HG03520 (cell line): ENCODE measurements around the gene SBF2.

Source experiments
- ATAC-seq: cut with Tn5 transposase; IDR thresholded peaks from one replicate; pipeline ENCODE4 v1.9.1; 2021; ENCODE audit warnings: mild to moderate bottlenecking, moderate library complexity; ENCODE audit not compliant: unreplicated experiment

Gene SBF2

DNA sequence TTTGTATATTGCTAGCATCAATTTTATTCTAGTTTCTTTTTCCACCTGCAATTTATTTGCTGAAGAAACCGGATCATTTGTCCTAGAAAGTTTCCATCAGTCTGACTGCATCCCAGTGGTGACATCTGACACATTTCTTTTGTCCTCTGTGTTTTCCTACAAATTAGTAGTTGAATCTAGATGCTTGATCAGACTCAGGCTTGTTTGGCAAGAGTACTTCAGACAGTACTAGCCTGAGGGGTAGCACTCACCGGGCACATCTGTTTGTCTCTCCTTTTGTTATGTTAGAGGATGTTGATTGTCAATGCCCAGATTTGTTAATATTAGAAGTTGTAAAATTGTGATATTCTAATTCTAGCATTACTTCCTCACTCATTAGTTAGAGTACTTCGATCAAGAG is 425.4 kb downstream of the SBF2 start:
- no peak for ATAC-seq

DNA sequence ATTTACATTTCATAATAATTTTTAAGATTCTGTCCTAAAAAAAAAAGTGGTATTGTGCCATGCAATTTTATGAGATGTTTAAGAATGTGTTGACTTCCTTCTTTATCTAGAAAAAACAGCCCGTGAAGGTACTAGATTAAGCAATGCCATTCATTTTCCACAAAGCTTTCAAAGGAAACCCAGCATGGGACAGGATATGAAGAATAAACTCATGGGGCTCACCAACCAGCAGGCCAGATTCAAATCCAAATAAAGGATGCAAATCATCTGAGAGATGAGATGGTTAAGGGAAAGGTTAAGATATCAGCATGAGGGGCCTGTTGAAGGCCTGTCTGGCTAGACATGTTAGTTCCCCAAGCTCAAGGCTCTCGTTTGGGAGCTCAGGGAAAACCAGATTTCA is 431.0 kb downstream of the SBF2 start:
- no peak for ATAC-seq

DNA sequence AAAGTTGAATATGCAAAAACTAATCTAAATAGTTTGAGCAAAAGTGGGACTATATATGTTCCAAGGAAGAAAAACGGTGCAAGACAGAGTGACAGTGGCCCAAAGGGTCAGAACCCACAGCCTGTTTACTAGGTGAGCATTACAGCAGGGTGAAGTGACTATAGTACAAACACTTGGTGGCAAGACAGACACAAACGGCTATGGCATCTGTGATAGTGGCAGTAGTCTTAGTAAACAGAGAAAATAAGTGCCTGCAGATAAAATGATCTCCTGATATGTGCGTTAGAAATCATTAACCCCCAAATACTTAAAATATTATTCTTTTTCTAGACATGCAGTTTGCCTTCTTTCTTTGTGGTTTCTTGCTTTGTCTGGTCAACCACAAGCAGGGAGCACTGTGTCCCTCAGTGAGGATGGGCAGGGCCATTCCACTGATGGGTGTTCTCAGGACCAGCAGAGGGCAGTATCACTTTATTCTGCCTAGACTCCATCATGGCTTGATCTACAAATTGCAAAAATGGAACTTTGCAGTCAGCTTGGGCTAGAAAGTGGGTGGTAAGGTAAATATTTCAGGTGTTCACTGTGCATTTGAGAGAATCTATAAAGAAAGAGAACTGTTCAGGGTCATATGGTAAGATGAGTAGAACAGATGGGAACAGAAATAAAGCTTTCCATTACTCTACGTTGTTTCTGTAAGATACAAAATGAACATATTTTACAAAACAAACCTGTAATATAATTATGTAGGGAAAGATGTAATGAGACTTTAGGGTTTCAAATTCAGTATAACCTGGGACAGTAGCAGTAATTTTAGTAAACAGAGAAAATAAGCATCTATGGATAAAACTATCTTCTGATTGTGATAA is 431.9 kb downstream of the SBF2 start:
- peak; percentile 74 for ATAC-seq

DNA sequence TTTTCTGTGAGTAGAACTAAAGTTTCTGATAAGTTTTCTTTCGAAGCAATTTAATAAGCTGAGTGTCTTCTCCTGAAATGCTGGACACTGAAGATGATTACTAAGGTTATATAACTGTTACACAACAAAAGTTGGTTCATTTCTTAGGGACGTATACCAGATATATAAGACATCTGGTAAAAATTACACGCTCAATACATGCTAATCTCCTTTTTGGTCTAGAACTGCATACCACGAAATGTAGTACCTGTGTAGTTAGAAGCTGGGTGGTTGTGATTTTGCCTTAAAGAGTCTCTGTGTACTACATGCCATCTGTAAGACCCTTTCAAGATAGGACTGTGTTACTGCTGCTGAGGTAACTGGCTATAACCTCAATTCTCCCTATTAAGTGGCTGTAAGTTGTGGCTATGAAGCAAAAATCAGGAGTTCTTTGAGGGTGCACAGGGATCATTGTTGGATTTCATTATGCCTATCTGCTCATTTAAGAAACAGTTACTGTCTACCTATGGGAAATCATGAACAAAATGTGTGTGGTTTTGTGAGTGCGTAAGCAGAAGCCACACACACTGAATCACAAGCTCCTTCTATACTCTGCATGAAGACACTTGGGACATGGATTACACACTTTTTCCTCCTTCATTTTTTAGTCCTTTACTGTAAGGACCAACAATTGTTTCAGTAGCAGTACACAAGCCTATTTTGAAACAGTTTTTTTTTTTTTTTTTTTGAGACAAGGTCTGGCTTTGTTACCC is 434.3 kb downstream of the SBF2 start:
- ATAC-seq = no peak

DNA sequence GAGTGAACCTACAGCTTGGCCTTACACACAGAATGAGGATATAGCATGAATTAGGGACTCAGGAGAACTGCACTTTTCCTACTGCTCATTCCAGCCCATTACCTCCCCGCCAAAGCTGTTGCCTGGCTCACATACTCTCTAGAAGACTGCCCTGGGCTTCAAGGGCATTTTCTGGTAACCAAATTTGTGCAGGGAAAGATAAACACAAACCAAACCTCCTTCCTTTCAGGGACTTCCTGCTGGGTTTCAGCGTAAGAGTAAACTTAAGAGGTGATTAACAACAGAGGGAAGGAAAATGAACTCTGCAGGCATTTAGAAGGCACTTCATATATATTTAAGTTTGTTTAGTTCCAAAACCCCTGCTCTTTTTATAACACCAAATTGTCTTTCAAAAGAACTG is 435.2 kb downstream of the SBF2 start:
- ATAC-seq = no peak

DNA sequence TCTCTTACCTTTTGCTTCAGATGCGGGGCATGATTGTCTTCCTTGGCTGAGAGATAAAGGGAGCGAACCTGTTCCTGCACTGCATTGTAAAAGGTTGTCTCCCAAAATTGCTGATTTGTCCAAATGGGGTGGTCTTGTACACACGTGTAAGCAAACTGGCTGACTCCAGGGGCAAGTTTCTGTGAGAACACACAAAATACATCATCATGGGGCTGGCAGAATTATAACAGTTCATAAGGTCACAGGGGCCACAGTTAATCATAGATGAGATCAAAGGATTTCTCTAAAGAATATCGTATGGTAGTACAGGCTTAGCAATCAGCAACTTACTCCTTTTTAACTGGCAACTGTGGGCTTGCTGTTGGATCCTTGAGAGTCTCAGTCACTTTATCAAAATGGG is 435.8 kb downstream of the SBF2 start:
- ATAC-seq = no peak

DNA sequence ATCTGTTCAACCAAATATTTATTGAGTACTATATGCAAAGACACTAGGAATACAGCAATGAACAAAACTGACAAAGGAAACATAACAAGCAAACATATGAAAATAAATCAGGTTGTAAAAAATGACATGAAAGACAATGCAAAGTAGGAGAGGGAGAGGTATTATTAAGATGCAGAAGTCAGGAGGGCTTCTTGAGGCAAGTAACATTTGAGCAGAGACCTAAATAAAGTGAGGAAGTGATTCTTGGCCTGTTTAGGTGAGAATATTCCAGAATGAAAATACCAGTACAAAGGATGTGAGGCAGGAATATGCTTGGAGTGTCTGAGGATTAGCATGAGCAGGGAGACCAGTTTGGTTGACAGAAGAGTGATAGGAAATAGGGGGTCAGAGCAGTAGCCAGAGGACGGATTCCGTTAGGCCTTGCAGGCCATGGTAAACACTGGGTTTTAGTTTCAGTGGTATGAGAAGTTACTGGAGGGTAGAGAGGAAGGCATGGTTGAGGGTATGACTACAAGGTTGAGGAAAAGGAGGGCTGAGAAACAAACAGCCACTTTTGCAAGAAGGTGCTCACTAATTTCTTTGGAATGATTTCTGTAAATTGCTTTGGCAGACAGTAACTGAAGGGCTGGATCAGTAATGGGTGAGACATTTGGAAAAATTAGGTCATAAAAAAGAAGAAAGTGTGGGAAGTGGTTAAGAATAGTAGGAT is 438.3 kb downstream of the SBF2 start:
- no peak for ATAC-seq

DNA sequence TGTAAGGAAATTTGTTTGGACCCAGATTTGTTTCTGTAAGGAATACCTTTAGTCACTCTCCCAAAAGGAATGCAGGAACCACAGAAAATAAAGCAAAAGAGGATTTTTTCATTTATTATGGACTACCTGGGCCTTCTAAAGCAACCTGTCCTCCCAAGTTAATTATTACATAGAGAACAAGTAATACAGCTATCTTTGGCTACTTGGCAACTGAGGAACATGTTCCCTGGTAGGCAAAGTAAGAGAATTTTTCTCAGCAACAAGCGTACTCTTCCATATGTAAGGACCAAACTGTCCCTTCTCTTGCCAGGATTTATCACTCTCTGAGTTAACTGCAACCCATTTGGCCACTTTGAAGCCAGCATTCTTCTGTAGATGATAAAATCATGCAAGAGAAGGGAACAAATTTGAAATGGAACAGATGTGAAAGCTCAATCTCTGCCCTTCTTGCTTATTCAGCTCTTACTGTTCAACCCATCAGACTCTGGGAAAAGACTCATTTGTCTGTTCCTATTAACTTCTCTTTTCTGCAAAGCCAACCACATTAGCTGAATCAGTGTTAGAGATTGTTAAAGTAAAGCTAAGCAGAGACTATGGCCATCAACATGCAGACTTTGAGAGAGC is 440.0 kb downstream of the SBF2 start:
- ATAC-seq = no peak

DNA sequence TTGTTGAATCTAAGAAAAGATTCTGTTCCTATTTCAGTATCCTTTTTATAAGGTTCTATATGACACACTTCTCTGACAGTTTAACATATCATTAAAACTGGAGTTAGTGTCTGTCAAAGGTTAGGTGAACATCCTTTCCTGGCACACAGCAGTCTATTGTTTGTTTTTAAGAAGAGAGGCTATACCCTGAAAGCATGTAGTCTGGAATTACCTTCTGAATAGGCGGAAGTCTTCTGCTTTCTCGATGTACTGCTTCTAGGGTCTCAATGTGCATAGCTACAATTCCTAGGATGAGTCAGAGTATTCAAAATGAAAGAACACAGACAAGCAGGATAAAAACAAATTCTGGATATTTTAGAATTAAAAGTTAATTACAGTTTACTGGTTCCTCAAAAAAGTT is 441.6 kb downstream of the SBF2 start:
- ATAC-seq = no peak

DNA sequence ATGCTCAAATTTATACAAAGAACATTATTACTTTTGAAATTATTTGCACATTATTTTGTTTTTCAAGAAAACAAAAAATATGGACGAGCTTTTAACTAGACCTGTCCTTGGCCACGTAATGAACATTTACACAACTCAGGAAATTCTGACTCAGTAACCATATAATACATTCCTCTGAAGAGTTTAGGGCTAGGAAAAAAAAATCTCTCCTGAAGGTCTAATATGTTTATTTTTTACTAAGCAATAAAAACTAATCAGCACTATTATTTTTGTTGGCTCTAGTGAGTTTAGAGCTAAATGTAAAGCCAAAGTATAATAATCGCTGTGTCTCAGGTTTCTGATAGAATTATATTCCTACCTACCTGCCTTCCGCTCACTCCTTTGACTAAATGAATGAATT is 442.7 kb downstream of the SBF2 start:
- ATAC-seq = no peak

DNA sequence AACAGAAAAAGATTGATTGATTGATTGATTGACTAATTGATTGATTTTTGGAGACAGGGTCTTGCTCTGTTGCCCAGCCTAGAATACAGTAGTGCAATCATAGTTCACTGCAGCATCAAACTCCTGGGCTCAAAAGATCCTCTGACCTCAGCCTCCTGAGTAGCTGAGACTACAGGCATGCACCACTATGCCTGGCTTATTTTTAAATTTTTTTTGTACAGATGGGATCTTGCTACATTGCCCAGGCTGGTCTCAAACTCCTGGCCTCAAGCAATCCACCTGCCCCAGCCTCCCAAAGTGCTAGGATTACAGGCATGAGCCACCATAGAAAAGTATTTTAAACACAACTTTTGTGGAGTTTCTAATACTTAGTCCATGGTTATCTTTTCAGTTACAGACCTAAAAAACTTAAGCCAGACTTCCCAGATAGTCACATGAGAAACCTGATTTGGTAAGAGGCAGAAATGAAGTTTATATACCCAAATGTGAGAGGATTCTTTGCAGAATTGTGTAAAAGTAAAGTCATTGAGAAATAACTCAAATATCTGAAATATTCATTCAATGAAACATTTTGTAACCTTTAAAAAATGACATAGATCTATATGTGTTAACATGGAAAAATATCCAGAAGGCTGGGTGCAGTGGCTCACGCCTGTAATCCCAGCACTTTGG is 443.7 kb downstream of the SBF2 start:
- ATAC-seq = no peak

DNA sequence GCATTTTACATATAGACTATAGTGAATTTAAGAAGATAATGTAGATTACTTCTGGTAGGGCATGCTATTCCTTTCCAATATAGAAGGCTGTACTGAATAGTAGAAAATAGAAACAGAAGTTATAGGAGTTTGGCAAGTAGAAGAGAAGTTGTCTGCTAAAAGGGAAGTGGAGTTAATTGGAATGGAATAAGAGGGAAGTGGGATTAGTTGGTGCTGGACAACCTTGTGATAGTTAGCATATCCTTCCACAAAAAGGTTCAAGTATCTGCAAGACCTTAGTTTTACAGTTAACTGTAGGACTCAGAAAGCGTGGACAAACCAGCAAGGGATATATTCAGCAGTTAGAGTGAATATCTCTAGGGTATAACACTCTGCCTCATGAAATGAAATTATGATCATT is 444.6 kb downstream of the SBF2 start:
- no peak for ATAC-seq

DNA sequence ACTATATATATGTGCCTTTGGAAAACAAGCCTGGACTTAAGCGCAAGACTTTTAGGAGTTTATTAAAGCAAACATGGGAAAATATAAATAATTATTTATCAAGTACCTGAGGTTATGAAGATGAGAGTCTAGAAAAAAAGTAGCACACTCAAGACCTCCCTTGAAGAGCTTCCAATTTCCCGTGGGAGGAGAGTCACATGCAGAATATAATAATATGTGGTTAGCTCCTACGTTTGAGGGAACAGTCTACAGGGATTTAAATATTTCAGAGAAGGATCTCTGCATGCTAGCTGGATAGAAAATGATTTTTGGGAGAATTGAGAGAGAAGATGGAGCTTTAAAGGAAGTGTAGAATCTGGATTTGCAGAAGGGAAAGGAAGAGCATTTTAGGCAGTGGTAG is 446.4 kb downstream of the SBF2 start:
- no peak for ATAC-seq

DNA sequence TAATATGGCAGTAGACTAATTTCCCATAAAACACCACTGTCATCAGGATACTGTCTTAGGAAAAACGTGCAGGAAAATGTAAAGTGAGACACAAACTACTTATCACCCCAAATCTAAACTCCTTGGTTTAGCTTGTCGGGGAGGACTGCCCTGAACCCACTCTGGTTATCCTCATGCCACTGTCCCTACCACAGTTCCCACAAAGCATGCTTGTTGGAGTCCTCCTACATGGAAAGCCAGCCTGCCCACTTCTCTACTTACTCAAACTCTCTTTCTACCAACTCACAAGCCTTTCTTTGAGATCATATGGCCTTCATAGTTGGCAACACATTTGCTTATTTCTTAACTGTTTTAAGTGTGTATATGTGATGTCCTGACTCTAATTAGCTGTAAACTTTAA is 451.1 kb downstream of the SBF2 start:
- no peak for ATAC-seq

DNA sequence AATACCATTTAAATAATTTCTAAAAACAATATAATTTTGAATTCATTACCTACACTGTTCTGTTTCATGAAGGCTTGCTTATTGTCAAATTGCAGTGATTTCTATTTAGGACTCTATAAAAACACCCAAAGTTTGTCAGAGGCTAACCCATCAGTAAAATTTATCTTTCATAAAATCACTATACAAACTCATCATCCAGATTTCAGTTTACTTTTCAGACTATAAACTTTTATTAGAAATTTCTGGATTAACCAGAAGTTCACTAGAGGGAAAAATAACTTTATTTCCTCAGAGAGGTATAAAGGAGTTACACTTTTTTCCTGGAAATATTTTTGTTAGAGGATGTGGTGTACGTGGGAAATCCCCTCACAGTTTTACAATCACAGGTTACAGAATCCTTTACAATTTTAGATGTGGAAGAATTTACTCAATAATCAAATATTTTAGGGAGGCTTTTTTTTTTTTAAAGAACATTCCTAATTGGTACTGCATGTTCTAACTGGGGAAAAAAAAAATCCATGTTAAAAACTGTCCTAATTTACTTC is 453.5 kb downstream of the SBF2 start:
- no peak for ATAC-seq

DNA sequence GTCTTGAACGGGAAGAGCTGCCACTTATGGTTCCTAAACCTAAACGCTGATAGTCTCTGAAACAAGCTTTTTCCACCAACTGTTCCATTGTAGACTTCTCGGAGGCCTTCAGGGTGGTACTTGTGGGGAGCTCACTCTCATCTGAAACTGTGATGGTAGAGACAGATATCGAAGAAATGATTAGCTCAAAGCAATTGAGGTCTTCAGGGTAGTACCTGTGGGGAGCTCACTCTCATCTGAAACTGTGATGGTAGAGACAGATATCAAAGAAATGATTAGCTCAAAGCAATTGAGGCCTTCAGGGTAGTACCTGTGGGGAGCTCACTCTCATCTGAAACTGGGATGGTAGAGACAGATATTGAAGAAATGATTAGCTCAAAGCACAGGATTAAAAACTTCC is 454.5 kb downstream of the SBF2 start:
- ATAC-seq = peak; percentile 28

DNA sequence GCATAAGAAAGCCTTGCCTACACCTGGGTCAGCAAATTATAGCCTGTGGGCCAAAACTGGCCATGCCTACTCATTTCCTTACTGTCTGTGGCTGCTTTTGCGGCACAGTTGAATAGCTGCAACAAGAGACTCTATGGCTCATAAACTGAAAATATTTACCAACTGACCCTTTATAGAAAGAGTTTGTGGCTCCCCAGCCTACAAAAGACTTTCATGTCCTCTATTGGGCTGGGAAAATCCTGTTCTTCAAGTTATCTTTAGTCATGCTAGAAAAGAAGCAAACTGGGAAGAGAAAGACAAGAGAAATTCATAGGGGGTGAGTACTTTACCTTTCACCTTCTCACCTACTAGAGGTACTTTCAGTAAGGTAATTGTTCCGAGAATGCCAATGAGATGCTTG is 455.1 kb downstream of the SBF2 start:
- peak; percentile 70 for ATAC-seq

DNA sequence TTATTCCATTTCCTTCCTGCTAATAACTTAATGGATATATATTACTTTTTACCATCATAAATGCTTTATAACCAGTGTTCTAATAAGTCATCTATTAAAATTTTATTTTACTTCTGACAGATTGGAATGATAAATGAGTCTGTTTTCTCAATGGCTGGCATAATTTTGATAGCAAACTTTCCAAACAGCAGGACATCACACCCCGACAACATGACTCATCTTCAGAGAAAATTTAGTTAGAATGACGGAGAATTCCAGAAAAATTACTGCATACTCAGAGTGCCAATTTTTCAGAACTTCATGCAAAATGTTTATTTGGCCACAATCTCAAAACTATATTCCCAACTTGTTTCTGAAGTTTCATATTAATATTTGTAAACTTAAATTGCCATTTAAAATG is 455.8 kb downstream of the SBF2 start:
- no peak for ATAC-seq

DNA sequence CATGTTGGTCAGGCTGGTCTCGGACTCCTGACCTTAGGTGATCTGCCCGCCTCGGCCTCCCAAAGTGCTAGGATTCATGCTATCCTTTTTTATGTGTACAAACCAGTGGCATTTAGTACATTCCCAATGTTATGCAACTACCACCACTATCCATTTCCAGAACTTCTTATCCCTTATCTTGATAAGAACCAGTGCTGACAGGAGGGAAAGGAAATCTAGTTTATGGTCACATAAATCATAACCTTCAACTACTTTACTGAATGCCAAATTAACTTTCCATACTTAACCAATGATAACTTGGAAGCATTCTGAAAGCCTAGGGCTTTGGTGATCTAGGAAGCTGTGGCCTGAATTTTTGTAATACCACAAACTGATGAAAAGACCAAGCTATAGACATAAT is 459.7 kb downstream of the SBF2 start:
- ATAC-seq = no peak

DNA sequence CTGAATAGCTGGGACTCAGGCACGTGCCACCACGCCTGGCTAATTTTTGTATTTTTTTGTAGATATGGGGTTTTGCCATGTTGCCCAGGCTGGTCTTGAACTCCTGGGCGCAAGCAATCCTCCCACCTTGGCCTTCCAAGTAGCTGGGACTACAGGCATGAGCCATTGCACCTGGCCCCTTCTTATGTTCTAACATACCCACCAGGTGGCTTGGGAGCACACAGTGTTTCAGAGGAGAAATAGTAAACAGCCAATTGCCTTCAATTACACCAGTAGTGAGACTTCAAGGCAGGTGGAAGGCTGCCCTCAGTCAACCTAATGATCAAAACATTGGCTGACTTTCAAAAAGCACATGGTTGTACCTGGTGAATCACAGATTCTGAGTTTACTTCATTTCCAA is 462.9 kb downstream of the SBF2 start:
- ATAC-seq = no peak

DNA sequence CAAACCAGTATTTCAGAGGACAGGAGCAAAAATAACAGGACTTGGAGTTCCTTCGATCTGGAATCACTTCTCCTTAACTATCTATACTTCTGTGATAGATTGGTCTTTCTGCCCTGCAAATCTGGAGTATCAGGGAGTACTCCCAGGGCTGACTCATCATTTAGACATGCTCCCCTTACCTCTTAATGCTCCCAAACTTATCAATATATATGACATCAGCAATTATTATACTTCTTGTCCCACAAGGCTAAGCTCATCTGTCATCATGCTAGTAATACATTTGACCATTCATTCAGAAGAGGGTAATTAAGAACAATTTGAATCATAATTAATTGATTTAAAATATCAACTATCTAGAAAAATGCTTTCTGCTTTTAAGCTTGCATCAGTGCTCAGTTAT is 466.3 kb downstream of the SBF2 start:
- ATAC-seq = no peak
